Measurements from ENCODE around the gene OAS1. TPM values are rescaled to one million over a fixed set of nuclear protein-coding genes. Genes with fewer than 3 reads are reported as not detected.

OAS1 gene
- total RNA-seq, 4 donors from 2014 or later: 3.8 to 19.8 (median 7.4) TPM

GRCh38 chr12:112868459-112869041, 38.2 kb upstream of the OAS1 start:
- Histone ChIP-seq H3K36me3 (no peaks in the 10 kb centered on the region), H3K27ac (no peak overlapping the region), H3K4me1 (no peaks in the 10 kb centered on the region), H3K27me3 (no peaks in the 10 kb centered on the region), H3K9me3 (no peaks in the 10 kb centered on the region), H3K4me3 (no peak overlapping the region)
- intact Hi-C loops (cut with DNase I; ENCODE audit: low total_unique reads): no loop called here
- TF ChIP-seq POLR2A (IDR thresholded peaks at IDR 0.05) (no peak), CTCF (IDR thresholded peaks at IDR 0.05) (no peak)
- no peak for DNase-seq

- no peak for TF ChIP-seq POLR2A (IDR thresholded peaks at IDR 0.05)
- no peak for TF ChIP-seq CTCF (IDR thresholded peaks at IDR 0.05)
- DNase-seq: no peak
- no peaks in the 10 kb centered on the region for H3K27me3 ChIP-seq
- H3K9me3 ChIP-seq: no peaks in the 10 kb centered on the region
- H3K4me1 ChIP-seq: no peaks in the 10 kb centered on the region
- intact Hi-C loops (cut with DNase I; ENCODE audit: low total_unique reads): no loop called here
- H3K36me3 ChIP-seq: no peaks in the 10 kb centered on the region
- H3K4me3 ChIP-seq: no peak overlapping the region
- no peak overlapping the region for H3K27ac ChIP-seq
These were observed 37.7 kb upstream of the OAS1 start for GRCh38 chr12:112869091-112869490.

- H3K4me3 ChIP-seq: no peak overlapping the region
- no peaks in the 10 kb centered on the region for H3K27me3 ChIP-seq
- DNase-seq: no peak
- no peaks in the 10 kb centered on the region for H3K4me1 ChIP-seq
- TF ChIP-seq CTCF (IDR thresholded peaks at IDR 0.05) (no peak), POLR2A (IDR thresholded peaks at IDR 0.05) (no peak)
- H3K9me3 ChIP-seq: no peaks in the 10 kb centered on the region
- no peaks in the 10 kb centered on the region for H3K36me3 ChIP-seq
- H3K27ac ChIP-seq: no peak overlapping the region
- intact Hi-C loops (cut with DNase I; ENCODE audit: low total_unique reads): no loop called here
These were observed 37.0 kb upstream of the OAS1 start for GRCh38 chr12:112869778-112870177.

GRCh38 chr12:112870267-112870980, 36.3 kb upstream of the OAS1 start:
- Histone ChIP-seq H3K36me3 (no peaks in the 10 kb centered on the region), H3K4me1 (no peaks in the 10 kb centered on the region), H3K4me3 (no peak overlapping the region), H3K9me3 (no peaks in the 10 kb centered on the region), H3K27ac (no peak overlapping the region), H3K27me3 (no peaks in the 10 kb centered on the region)
- TF ChIP-seq CTCF (IDR thresholded peaks at IDR 0.05) (no peak), POLR2A (IDR thresholded peaks at IDR 0.05) (no peak)
- DNase-seq: no peak
- intact Hi-C loops (cut with DNase I; ENCODE audit: low total_unique reads): no loop called here

- intact Hi-C loops (cut with DNase I; ENCODE audit: low total_unique reads): no loop called here
- no peaks in the 10 kb centered on the region for H3K4me1 ChIP-seq
- H3K9me3 ChIP-seq: no peaks in the 10 kb centered on the region
- H3K27ac ChIP-seq: no peak overlapping the region
- H3K4me3 ChIP-seq: no peak overlapping the region
- TF ChIP-seq CTCF (IDR thresholded peaks at IDR 0.05): no peak
- no peak for TF ChIP-seq POLR2A (IDR thresholded peaks at IDR 0.05)
- DNase-seq: no peak
- H3K36me3 ChIP-seq: no peaks in the 10 kb centered on the region
- no peaks in the 10 kb centered on the region for H3K27me3 ChIP-seq
These were observed 31.2 kb upstream of the OAS1 start for GRCh38 chr12:112875608-112876007.

Measured in uterus (tissue), 4 donors.